ENCODE data around the gene COMMD2.

DNA sequence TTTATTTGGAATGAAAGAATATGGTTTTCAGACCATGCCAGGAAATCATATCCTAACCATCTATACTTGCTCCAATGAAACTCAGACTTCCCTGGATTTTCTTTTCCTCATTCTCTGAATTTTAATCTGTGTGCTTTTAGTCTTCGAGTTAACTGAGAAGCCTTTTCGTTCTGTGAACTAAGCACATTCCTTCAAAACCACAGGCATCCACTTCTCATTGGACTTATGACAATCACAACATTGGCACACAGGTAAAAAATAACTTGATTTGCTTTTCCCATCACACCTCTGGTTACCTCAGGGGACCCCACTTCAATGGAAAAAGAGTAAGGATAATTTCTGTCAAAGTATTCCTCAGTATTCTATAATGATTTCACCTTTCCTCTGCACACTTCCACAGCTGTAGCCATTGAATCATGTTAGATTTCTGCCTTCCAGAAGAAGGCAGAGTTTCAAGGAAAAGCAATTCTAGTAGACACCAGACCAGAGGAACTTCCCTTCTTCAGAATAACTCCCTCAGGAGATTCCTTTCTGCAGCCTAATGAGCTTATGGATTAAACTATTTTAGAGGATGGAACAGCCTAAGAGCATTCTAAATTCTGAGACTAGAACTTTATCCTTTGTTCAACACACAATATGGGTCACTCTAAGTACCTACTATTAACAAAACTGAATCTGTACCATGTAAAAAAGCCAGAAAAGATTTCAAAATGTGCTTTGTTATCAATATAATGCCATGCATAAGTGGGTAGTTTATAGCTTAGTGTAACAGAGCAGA is 15.9 kb downstream of the COMMD2 start:
- TF ChIP-seq CTCF (IDR thresholded peaks at IDR 0.05) = no peak
- no peak for TF ChIP-seq POLR2A (IDR thresholded peaks at IDR 0.05)

Measured in esophagus squamous epithelium (tissue), 4 donors.